Upper lobe of left lung (tissue), 6 donors: ENCODE data around the gene NXNL2. TPM values are rescaled to one million over a fixed set of nuclear protein-coding genes. Genes with fewer than 3 reads are reported as not detected.

ENCODE experiments used
- ATAC-seq, 2 donors: fragments of 200-7000 bp; cut with Tn5 transposase; one replicate each; pipeline ENCODE4 v1.9.1; 2022; ENCODE audit warnings: mild to moderate bottlenecking in 2 of 2, moderate library complexity in 2 of 2; ENCODE audit not compliant: low FRiP score in 2 of 2
- DNase-seq, 2 donors: peaks; one replicate each; pipeline ENCODE4 v3.0.0-alpha.2; 2019 to 2020
- H3K27ac ChIP-seq, 4 donors: fragments of 200-600 bp; sonication (generic); one replicate each; pipeline ENCODE4 v1.5.1; 2016 to 2019
- H3K27me3 ChIP-seq, 4 donors: fragments of 200-600 bp; sonication (generic); one replicate each; pipeline ENCODE4 v1.5.1; 2017 to 2019
- H3K36me3 ChIP-seq, 4 donors: fragments of 200-600 bp; sonication (generic); one replicate each; pipeline ENCODE4 v1.5.1; 2016 to 2019
- H3K4me1 ChIP-seq, 4 donors: fragments of 200-600 bp; sonication (generic); one replicate each; pipeline ENCODE4 v1.5.1; 2018 to 2019
- H3K4me3 ChIP-seq, 4 donors: fragments of 200-600 bp; sonication (generic); one replicate each; pipeline ENCODE4 v1.5.1; 2017 to 2019; ENCODE audit warnings: mild to moderate bottlenecking in 2 of 4, moderate library complexity in 1 of 4
- H3K9me3 ChIP-seq, 4 donors: fragments of 200-600 bp; sonication (generic); one replicate each; pipeline ENCODE4 v1.5.1; 2018 to 2019
- CTCF ChIP-seq, 6 experiments: fragments of 450-650 bp in 4 of 6; fragments of 200-600 bp in 2 of 6; sonication (generic) in 2 of 6; IDR thresholded peaks; one replicate each; pipeline ENCODE4 v1.5.1; 2016 to 2019; ENCODE audit warnings: antibody characterized with exemption in 6 of 6
- EP300 ChIP-seq, 4 donors: sonication (generic); formaldehyde crosslinking; IDR thresholded peaks; one replicate each; pipeline ENCODE4 v1.5.1; 2017; ENCODE audit warnings: antibody characterized with exemption in 4 of 4, control low read depth in 2 of 4
- POLR2A ChIP-seq, 4 donors: fragments of 450-650 bp; IDR thresholded peaks; one replicate each; pipeline ENCODE4 v1.5.1; 2016 to 2017; ENCODE audit warnings: antibody characterized with exemption in 4 of 4, mild to moderate bottlenecking in 2 of 4
- POLR2AphosphoS5 ChIP-seq, 2 donors: sonication (generic); formaldehyde crosslinking; IDR thresholded peaks; one replicate each; pipeline ENCODE4 v1.5.1; 2017; ENCODE audit warnings: antibody characterized with exemption in 2 of 2
- WGBS, 2 donors: methylation state at CpG; one replicate each; pipeline ENCODE4 v1.1.5; 2017 to 2018; 5-methylcytosine and 5-hydroxymethylcytosine counted together
- total RNA-seq, 6 donors: library from RNA; depleted of rRNA in 4 of 6; stranded (reverse); fragments of >200 nt in 4 of 6; gene quantifications; one replicate each; pipeline versions ENCODE4 v1.1.0 to v1.2.1, GENCODE V29; 2016 to 2021
- donor health status: DM: no; HTN: no; CAD: no; lungs with moderate emphysema.
- donor health status: DM: no; HTN: yes; CAD: no; lungs with severe emphysema.

NXNL2 gene
- total RNA-seq, 6 donors from 2014 or later: 0.37 to 4.2 (median 0.97) TPM; not detected in 2

DNA sequence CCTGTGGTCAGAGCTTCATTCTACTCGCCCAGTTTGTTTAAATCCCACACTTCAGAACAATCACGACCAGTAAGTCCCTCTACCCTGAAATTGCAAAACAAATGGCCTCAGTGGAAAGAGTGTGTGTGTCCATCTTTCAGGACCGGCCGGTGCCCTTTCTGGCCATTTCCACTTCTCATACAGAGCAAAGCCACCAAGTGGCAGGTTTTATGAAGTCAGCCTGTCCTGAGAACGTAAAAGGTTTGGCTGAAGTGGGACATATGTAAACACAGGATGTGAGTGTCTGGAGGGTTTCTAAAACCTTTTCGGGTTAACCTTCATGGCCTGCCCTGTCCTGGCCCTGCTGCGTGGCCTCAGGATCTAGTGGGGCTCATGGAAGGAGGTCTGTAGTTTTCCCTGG lies 24.7 kb downstream of the NXNL2 start:
- H3K27me3 ChIP-seq: no peaks in the 10 kb centered on the region
- H3K4me3 ChIP-seq: no peak overlapping the region
- no peak overlapping the region for H3K27ac ChIP-seq
- no peaks in the 10 kb centered on the region for H3K36me3 ChIP-seq
- WGBS, 2 donors: 38 to 54% methylated on average over 7 of the region's 7 CpGs
- DNase-seq: no peak
- no peaks in the 10 kb centered on the region for H3K4me1 ChIP-seq
- H3K9me3 ChIP-seq: no peaks in the 10 kb centered on the region
- TF ChIP-seq EP300 (IDR thresholded peaks at IDR 0.05) (no peak), POLR2A (IDR thresholded peaks at IDR 0.05) (no peak)
- no peak for ATAC-seq

DNA sequence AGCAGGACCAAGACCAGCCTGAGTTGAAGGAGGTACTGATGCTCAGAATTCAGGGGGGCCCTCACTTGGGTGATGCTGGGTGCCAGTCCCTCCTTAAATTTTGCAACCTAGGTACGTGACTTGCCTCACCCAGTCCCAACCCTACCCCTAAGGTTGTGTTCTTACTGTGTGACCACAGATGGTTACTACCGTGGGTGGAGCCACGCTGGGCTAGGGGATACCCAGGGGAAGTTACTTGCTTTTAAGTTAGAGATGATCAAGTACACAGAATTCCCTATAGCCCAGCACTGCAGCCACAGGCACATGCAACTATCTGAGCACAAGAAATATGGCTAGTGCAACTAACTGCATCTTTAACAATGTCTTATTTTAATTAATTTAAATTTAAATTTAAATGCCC lies 32.9 kb downstream of the NXNL2 start:
- Histone ChIP-seq H3K27ac (no peak overlapping the region), H3K27me3 (no peaks in the 10 kb centered on the region), H3K4me1 (no peaks in the 10 kb centered on the region), H3K9me3 (no peaks in the 10 kb centered on the region), H3K4me3 (no peak overlapping the region), H3K36me3 (no peaks in the 10 kb centered on the region)
- TF ChIP-seq POLR2AphosphoS5 (IDR thresholded peaks at IDR 0.05): no peak
- no peak for TF ChIP-seq CTCF (IDR thresholded peaks at IDR 0.05)
- TF ChIP-seq EP300 (IDR thresholded peaks at IDR 0.05): no peak
- TF ChIP-seq POLR2A (IDR thresholded peaks at IDR 0.05): no peak
- no peak for ATAC-seq
- DNase-seq: no peak
- WGBS, 2 donors: 76 to 88% methylated on average over 2 to 3 of the region's 3 CpGs

- no peaks in the 10 kb centered on the region for H3K36me3 ChIP-seq
- no peak for DNase-seq
- TF ChIP-seq EP300 (IDR thresholded peaks at IDR 0.05) (no peak), CTCF (IDR thresholded peaks at IDR 0.05) (no peak), POLR2A (IDR thresholded peaks at IDR 0.05) (no peak), POLR2AphosphoS5 (IDR thresholded peaks at IDR 0.05) (no peak)
- no peaks in the 10 kb centered on the region for H3K27me3 ChIP-seq
- H3K27ac ChIP-seq: no peak overlapping the region
- H3K9me3 ChIP-seq: no peaks in the 10 kb centered on the region
- no peak for ATAC-seq
- 83 to 86% methylated on average over 4 to 5 of the region's 5 CpGs for WGBS, 2 donors
- no peaks in the 10 kb centered on the region for H3K4me1 ChIP-seq
- H3K4me3 ChIP-seq: no peak overlapping the region
Measured at GRCh38 chr9:88571419-88571818, 36.4 kb downstream of the NXNL2 start.

DNA sequence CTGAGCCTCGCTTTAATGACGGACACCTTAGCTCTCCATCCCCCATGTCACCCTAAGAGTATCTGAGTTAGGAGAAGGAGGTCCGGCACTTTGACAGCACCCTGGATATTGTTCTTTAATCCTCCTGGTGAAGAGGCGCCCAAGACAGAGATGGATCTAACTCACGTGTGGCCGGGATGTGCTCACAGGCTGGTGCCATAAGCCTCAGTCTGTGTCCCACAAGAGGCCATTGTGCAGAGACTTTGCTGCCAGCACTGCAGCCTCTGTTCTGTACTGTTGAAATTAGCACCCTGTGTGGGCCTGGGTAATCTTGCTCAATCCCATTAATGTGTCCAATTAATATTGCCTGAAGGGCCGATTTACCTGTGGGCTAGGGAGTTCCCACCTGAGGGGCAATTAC lies 37.7 kb downstream of the NXNL2 start:
- Histone ChIP-seq H3K27ac (no peak overlapping the region), H3K27me3 (no peaks in the 10 kb centered on the region), H3K4me1 (no peaks in the 10 kb centered on the region), H3K4me3 (no peak overlapping the region), H3K9me3 (no peaks in the 10 kb centered on the region), H3K36me3 (no peaks in the 10 kb centered on the region)
- TF ChIP-seq POLR2AphosphoS5 (IDR thresholded peaks at IDR 0.05) (no peak), POLR2A (IDR thresholded peaks at IDR 0.05) (no peak), EP300 (IDR thresholded peaks at IDR 0.05) (no peak), CTCF (IDR thresholded peaks at IDR 0.05) (no peak)
- WGBS, 2 donors: 91 to 94% methylated on average over 3 to 7 of the region's 7 CpGs
- DNase-seq: no peak
- ATAC-seq: peak in 1 of 2 donors; percentile 15

DNA sequence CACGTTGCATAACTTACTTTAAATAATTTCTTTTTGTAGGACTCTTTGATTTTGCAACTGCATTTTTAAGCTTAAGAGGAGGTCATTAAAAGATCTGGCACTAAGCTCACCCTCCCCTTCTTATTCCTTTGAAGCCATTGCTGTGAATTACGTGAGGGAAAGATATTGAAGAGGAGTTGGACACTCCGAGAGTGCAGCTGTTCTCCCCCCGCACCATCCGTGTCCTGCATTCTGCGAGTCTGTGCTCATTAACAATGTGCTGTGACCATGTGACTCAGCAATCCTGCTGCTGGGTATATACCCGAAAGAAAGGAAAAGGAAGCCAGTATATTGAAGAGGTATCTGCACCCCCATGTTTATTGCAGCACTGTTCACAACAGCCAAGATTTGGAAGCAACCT lies 40.0 kb downstream of the NXNL2 start:
- Histone ChIP-seq H3K4me3 (no peak overlapping the region), H3K9me3 (no peaks in the 10 kb centered on the region), H3K36me3 (no peaks in the 10 kb centered on the region), H3K27ac (no peak overlapping the region), H3K4me1 (peaks cover 0 to 8% (median 6%) of the 10 kb centered on the region in 4 donors), H3K27me3 (no peaks in the 10 kb centered on the region)
- DNase-seq (no peak), ATAC-seq (peak in 1 of 2 donors; percentile 11)
- TF ChIP-seq POLR2A (IDR thresholded peaks at IDR 0.05): no peak
- no peak for TF ChIP-seq EP300 (IDR thresholded peaks at IDR 0.05)
- TF ChIP-seq POLR2AphosphoS5 (IDR thresholded peaks at IDR 0.05): no peak
- TF ChIP-seq CTCF (IDR thresholded peaks at IDR 0.05): no peak
- WGBS, 2 donors: 12 to 19% methylated on average over 7 of the region's 7 CpGs
